LNCAP (cell line): ENCODE results near the gene QRFP.

ENCODE experiments used
- TF ChIP-seq, protein P1 (sequence below): fragments of 450-650 bp; IDR thresholded peaks from 2 replicates; pipeline ENCODE4 v1.5.1; 2017; ENCODE audit warnings: mild to moderate bottlenecking

Gene QRFP

GRCh38 chr9:130905902-130906734 lies 9.5 kb upstream of the QRFP start:
- TF ChIP-seq, protein P1, sequence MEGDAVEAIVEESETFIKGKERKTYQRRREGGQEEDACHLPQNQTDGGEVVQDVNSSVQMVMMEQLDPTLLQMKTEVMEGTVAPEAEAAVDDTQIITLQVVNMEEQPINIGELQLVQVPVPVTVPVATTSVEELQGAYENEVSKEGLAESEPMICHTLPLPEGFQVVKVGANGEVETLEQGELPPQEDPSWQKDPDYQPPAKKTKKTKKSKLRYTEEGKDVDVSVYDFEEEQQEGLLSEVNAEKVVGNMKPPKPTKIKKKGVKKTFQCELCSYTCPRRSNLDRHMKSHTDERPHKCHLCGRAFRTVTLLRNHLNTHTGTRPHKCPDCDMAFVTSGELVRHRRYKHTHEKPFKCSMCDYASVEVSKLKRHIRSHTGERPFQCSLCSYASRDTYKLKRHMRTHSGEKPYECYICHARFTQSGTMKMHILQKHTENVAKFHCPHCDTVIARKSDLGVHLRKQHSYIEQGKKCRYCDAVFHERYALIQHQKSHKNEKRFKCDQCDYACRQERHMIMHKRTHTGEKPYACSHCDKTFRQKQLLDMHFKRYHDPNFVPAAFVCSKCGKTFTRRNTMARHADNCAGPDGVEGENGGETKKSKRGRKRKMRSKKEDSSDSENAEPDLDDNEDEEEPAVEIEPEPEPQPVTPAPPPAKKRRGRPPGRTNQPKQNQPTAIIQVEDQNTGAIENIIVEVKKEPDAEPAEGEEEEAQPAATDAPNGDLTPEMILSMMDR = no peak

DNA sequence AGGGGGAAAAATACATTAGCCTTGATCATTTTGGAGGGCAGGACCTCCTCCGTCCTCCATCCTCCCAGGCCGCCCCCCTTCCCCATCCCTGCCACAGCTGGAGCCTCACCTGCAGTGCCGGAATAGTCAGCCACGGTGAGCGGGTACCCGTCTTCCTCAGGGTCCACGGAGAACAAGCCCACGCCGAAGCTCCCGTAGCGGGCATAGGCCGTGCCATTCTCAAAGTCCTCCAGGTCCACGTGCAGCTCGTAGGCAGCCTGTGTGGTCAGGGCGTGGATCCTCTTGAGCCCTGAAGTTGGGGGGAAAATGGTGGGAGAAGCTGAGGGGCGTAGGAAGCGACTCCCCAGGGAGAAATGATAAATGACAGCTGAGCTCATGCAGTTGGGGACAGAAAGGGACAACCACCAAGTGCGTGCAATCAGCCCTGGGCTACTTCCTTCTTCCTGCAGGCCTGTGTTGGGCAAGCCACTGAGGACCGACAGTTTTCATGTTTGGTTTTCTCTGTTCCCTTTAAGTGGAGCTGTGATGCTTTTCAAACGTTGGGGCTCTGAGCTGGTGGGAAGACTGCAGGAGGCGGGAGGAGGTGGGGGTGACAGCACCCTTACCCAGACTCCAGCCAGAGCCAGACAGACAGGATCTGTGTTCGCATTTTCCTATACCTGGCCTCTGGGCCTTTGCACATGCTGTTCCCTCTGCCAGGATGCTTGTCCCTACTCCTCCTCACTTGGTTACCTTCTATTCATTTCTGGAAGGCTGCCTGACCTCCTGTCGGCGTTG lies 8.7 kb upstream of the QRFP start:
- TF ChIP-seq, protein P1 = no peak

DNA sequence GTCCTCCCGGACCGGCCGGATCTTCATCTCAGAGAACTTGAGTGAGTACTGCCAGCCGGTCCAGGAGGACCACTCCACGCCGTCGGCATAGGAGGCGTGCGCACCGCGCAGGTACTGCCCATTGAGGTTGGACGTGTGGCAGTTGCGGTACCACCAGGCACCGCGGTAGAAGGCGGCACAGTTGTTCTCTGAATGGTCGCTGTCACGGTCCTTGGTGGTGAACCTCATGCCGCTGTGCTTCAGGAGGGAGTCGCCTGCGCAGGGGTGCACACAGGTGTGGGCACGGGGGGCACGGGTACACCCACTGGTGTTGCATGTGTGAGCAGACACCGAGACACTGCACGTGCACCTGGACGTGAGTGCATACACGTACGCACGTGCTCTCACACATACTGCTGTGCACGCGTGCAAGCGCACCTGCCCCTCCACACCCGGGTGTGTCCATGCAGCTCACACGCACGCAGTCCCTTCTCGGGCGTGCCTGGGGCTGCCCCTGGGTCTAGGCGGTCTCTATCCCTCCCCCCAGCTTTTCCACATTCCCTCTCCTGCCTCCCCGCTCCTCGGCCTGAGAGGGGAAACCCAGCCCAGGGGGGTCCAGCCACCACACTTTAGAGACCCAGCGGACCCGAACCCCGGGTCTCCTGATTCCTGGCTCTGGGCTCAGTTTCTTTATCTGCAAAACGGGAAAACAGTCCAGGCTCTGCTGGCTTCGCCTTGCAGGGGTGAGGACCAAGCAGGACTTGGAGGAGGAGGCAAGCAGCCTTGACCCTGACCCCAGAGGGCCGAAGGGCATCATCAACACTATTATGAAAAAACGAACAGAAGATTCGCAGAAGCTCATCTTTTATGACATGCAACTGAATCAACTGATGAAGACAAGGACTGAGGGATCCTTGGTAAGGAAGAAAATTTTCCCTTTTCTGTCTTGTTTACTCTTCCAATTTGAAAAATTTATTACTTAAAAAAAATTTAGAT lies 7.7 kb upstream of the QRFP start:
- TF ChIP-seq, protein P1 = no peak

DNA sequence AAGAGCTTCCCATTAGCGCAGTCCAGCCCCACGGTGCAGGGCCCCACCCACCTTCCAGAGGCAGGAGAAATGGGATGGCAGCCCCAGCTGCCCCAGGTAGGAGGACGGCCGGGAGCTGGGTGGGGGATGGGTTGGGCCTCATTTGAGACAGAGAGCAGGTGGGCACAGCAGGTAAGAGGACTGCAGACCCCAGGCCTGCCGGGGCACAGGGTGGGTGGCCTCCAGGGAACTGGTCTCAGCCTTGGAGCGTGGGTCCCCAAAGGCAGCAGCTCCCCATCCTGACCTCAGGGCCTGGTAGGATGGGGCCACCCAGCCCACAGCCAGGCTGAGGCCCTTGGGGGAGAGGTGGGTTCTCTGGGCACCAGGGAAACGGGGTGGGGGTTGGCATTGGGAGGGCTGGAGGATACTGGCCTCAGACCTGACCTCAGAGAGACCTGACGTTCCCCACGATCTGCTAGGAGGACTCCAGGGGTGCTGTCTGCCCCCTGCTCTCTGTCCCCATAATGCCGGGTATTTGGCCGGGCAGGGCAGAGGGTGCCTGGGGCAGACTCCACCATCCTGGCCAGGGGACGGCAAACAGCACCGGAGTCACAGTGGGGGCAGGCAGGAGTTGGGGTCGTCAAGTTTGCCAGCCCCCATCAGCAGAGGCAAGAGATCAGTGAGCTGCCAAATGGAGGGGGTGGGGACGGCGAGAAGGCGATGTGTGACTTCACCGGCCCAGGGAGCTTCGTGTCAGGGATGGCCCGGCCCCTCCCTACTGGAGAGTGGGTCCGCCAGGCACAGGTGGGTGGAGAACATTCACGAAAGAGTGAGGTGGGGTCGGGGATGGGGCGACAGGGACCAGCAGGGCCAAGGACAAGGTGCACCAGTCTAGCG lies 6.8 kb upstream of the QRFP start:
- TF ChIP-seq, protein P1 = no peak

DNA sequence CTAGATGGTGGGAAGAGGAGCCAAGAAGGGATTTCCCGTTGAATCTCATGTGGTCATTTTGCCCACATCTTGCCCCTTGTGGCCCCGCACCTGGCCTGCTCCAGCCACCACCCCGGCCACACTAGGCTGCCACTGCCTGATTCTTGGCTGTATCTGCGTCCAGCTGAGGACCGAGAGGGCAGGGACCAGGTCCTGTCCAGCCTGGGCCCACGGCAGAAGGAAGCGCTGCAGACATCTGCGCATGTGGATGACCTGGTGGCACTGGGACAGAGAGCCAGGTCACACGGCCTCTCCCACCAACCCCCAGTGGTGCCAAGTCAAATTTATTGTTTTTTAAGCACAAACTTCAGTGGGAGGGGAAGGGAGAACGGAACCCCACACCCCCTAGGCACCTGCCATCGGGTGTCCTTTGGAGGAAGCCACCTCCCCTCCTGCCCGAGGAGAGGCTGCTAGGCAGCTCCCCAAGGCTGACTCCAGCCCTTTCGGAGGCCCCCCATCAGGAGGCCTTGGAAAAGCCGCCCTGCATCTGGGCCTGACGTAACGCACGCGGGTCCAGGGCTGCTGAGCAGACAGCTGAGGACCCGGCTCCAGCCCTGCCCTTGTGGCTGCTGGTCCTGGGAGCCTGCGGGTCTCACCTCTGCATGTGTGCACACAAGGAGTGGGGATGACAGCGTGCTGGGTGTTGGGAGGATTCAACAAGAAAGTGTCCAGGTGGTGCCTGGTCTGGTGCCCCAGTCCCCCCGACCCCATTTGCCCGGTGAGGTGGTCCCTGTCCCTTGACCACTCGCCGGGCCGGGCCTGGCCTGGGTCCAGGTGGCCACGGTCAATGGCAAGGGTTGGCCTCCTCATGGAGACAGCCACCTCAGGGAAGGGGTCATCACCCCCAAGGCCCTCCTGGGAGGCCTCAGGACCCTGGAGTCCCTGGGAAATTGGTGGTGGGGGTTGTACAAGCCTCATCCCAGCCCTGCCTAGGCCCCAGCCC lies 5.9 kb upstream of the QRFP start:
- TF ChIP-seq, protein P1 = no peak

DNA sequence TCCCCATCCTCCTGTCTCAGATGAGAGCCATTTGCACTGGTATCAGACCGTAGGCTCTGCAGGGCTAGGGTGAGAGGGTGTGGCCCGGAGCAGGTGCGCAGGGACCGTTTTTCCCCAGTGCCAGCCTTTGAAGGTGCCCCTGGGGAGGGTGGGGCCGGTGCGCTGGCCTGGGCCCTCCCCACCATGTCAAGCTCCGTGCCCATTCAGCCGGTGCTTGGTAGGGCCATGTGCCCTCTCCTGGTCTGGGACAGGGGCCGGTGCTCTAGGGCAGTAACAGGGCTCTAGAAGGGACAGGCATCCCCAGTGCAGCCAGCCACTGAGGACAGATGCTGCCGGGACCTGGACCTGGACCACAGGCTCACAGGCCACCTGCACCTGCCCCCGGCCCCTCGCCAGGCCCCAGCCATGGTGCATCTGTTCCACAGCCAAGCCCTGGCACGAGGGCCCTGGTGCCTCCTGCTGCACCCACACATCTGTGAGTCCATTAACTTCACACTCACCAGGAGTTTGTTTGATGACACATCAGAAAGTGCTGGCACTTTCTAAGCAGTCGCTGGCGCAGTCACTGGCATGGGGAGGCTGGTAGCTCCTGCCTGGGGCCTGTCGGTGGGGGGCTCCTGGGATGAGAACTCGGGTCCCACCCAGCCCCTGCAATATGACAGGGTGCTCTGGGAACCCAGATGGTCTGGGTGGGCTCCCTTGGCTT lies 5.0 kb upstream of the QRFP start:
- TF ChIP-seq, protein P1 = no peak
